NCI-H1436 (cell line): ENCODE measurements around the gene PRKCA.

Experiments
- DNase-seq: peaks from one replicate; lab custom pipeline; 2025; lab: John Stamatoyannopoulos, UW

Gene PRKCA

GRCh38 chr17:66839616-66840015, 537.2 kb downstream of the PRKCA start:
- no peak for DNase-seq

- DNase-seq: no peak
Measured at GRCh38 chr17:66840061-66840460, 537.6 kb downstream of the PRKCA start.

- DNase-seq: no peak
Measured at GRCh38 chr17:66841328-66841727, 538.9 kb downstream of the PRKCA start.

- no peak for DNase-seq
Measured at GRCh38 chr17:66841744-66842143, 539.3 kb downstream of the PRKCA start.

- DNase-seq: no peak
Measured at GRCh38 chr17:66842505-66842904, 540.1 kb downstream of the PRKCA start.

- DNase-seq: no peak
Measured at GRCh38 chr17:66842959-66843358, 540.5 kb downstream of the PRKCA start.

GRCh38 chr17:66843627-66844026, 541.2 kb downstream of the PRKCA start:
- no peak for DNase-seq

- DNase-seq: no peak
Measured at GRCh38 chr17:66847704-66848103, 545.3 kb downstream of the PRKCA start.

GRCh38 chr17:66848496-66848895, 546.1 kb downstream of the PRKCA start:
- DNase-seq: no peak

- no peak for DNase-seq
Measured at GRCh38 chr17:66849032-66849655, 546.7 kb downstream of the PRKCA start.

- DNase-seq: no peak
Measured at GRCh38 chr17:66849851-66850580, 547.6 kb downstream of the PRKCA start.

- no peak for DNase-seq
Measured at GRCh38 chr17:66850692-66851091, 548.3 kb downstream of the PRKCA start.

GRCh38 chr17:66855204-66855603, 552.8 kb downstream of the PRKCA start:
- no peak for DNase-seq

- DNase-seq: no peak
Measured at GRCh38 chr17:66858226-66859083, 556.0 kb downstream of the PRKCA start.

GRCh38 chr17:66859353-66859752, 556.9 kb downstream of the PRKCA start:
- DNase-seq: no peak

- DNase-seq: no peak
Measured at GRCh38 chr17:66860204-66860603, 557.8 kb downstream of the PRKCA start.
